ENCODE results near the gene GOSR2. TPM values are rescaled to one million over a fixed set of nuclear protein-coding genes. Genes with fewer than 3 reads are reported as not detected.

The GOSR2 gene
- total and polyA plus RNA-seq, 2 of the 4 experiments (the other 2 are of a cell fraction), result 63.4 to 75.6 TPM

GRCh38 chr17:46892192-46892703 is 30.7 kb upstream of the GOSR2 start:
- H4K5ac ChIP-seq (ENCODE audit: low read depth, low read length), result no peak overlapping the region
- no peak overlapping the region for H3K9ac ChIP-seq (ENCODE audit: low read depth, low read length)
- H2AFZ ChIP-seq (replicated peaks; ENCODE audit: low read length, poor library complexity), result no peak overlapping the region
- dilution Hi-C loops (cut with HindIII; ENCODE audit: low sequenced_read_pairs, unreplicated experiment), result no loop called here
- H2BK20ac ChIP-seq (ENCODE audit: low read depth, low read length), result no peak overlapping the region
- DNase-seq, result no peak
- in situ Hi-C loops (cut with MboI; ENCODE audit: low sequenced_read_pairs), result no loop called here
- H4K20me1 ChIP-seq (ENCODE audit: insufficient read depth, low read length), result no peaks in the 10 kb centered on the region
- intact Hi-C loops (cut with micrococcal nuclease), result no loop called here
- H3K4ac ChIP-seq (ENCODE audit: low read depth, low read length), result no peak overlapping the region
- H3K14ac ChIP-seq (replicated peaks; ENCODE audit: low read depth, low read length), result no peak overlapping the region
- no peak overlapping the region for H3K27ac ChIP-seq (ENCODE audit: insufficient read depth, low read length)
- H2AK9ac ChIP-seq (replicated peaks; ENCODE audit: low read depth, low read length, poor library complexity), result no peak overlapping the region
- H3K4me2 ChIP-seq (ENCODE audit: low read depth, low read length), result no peak overlapping the region
- H3K56ac ChIP-seq (ENCODE audit: extremely low read depth, insufficient read depth, low read length), result no peak overlapping the region
- no peak overlapping the region for H2BK15ac ChIP-seq (ENCODE audit: low read depth, low read length)
- ChIA-PET POLR2A (ENCODE audit: unreplicated experiment) (no interaction called here), CTCF (no interaction called here)
- no peaks in the 10 kb centered on the region for H3K9me1 ChIP-seq (ENCODE audit: insufficient read depth, low read length)
- BruUV-seq (replicated peaks), result no TSS peak
- H3K9me3 ChIP-seq (ENCODE audit: control insufficient read depth, insufficient read depth, low read length), result no peaks in the 10 kb centered on the region
- H4K91ac ChIP-seq (ENCODE audit: insufficient read depth, low read depth, low read length), result no peak overlapping the region
- H3K36me3 ChIP-seq (ENCODE audit: control insufficient read depth, insufficient read depth, low read length), result no peaks in the 10 kb centered on the region
- H3K27me3 ChIP-seq (ENCODE audit: control insufficient read depth, insufficient read depth, low read length), result peaks cover 87% of the 10 kb centered on the region
- H3K4me1 ChIP-seq (ENCODE audit: control insufficient read depth, insufficient read depth, low read length), result no peaks in the 10 kb centered on the region
- no peak for ATAC-seq (ENCODE audit: low read depth)
- H2BK5ac ChIP-seq (ENCODE audit: low read depth, low read length, poor library complexity, severe bottlenecking), result no peak overlapping the region
- H3K18ac ChIP-seq (ENCODE audit: low read depth, low read length), result no peak overlapping the region
- no peak overlapping the region for H2BK120ac ChIP-seq (ENCODE audit: low read depth, low read length)
- WGBS, 2 experiments (ENCODE audit: extremely low coverage in 2 of 2, insufficient read length in 1 of 2), result 45% methylated on average over 3 of the region's 4 CpGs; no CpG with 5 or more reads in 1 of the 2 experiments
- H4K8ac ChIP-seq (ENCODE audit: low read depth in 2 of 2, low read length in 2 of 2), result no peak overlapping the region
- no peak overlapping the region for H2AK5ac ChIP-seq (ENCODE audit: low read depth, low read length)
- no peak overlapping the region for H3K23ac ChIP-seq (ENCODE audit: low read depth, low read length)
- no peaks in the 10 kb centered on the region for H3K79me1 ChIP-seq (ENCODE audit: low read depth in 1 of 2, low read length in 2 of 2)
- TF ChIP-seq MXI1 (IDR thresholded peaks at IDR 0.05; ENCODE audit: borderline replicate concordance, low read depth, low read length) (no peak), MAZ (IDR thresholded peaks at IDR 0.05; ENCODE audit: borderline replicate concordance, low read depth, low read length) (no peak), MAFK (IDR thresholded peaks at IDR 0.05; ENCODE audit: low read depth, low read length) (no peak), SMC3 (IDR thresholded peaks at IDR 0.05; ENCODE audit: low read depth, low read length) (no peak), RAD21 (IDR thresholded peaks at IDR 0.05; ENCODE audit: low read length) (no peak), BHLHE40 (IDR thresholded peaks at IDR 0.05; ENCODE audit: low read depth, low read length) (no peak), FOS (IDR thresholded peaks at IDR 0.05; ENCODE audit: low read depth, low read length) (no peak), POLR2A (IDR thresholded peaks at IDR 0.05; ENCODE audit: low read depth, low read length) (no peak), CEBPB (IDR thresholded peaks at IDR 0.05; ENCODE audit: low read depth, low read length) (no peak), CTCF (conservative IDR thresholded peaks at IDR 0.05; ENCODE audit: low read depth, low read length) (no peak), RFX5 (IDR thresholded peaks at IDR 0.05; ENCODE audit: low read depth, low read length) (no peak), RCOR1 (IDR thresholded peaks at IDR 0.05; ENCODE audit: insufficient replicate concordance, low read length) (no peak), CHD1 (IDR thresholded peaks at IDR 0.05; ENCODE audit: low read depth, low read length) (no peak), USF2 (IDR thresholded peaks at IDR 0.05; ENCODE audit: low read depth, low read length) (no peak), NFE2L2 (IDR thresholded peaks at IDR 0.05; ENCODE audit: low read depth, low read length) (no peak), ELK1 (IDR thresholded peaks at IDR 0.05; ENCODE audit: borderline replicate concordance, low read depth, low read length) (no peak)
- no peak overlapping the region for H3K4me3 ChIP-seq (ENCODE audit: insufficient read depth, low read depth, low read length)
